Measurements from ENCODE around the gene HNF4A. TPM values are rescaled to one million over a fixed set of nuclear protein-coding genes. Genes with fewer than 3 reads are reported as not detected.

The HNF4A gene
- total and polyA plus RNA-seq, 2 of the 13 experiments (the other 11 are each of a cell fraction or from before 2014, with no cell fraction given) = 80.9 to 169 TPM

GRCh38 chr20:44475694-44476560 lies 120.4 kb downstream of the HNF4A start, which contains the start of gene TTPAL (continued):
- 0 out of 2 replicates have a peak, but pooled peaks have one; percentile 45 for TF ChIP-seq HIC2 (CRISPR knock-in tag; IDR thresholded peaks at IDR 0.05; ENCODE audit: low read depth)
- peak; percentile 89 for TF ChIP-seq ZBTB46 (CRISPR knock-in tag; IDR thresholded peaks at IDR 0.05; ENCODE audit: borderline replicate concordance)
- peak; percentile 77; the same call in 1 of the 2 replicates for TF ChIP-seq HOXA9 (CRISPR knock-in tag; IDR thresholded peaks at IDR 0.05; ENCODE audit: borderline replicate concordance)
- peak; percentile 79; the same call in 1 of the 2 replicates for TF ChIP-seq NFE2L1 (CRISPR knock-in tag; IDR thresholded peaks at IDR 0.05; ENCODE audit: borderline replicate concordance)
- no peak for TF ChIP-seq PAF1 (CRISPR knock-in tag; IDR thresholded peaks at IDR 0.05)
- peak; percentile 94 for TF ChIP-seq NFKB2 (CRISPR knock-in tag; IDR thresholded peaks at IDR 0.05; ENCODE audit: borderline replicate concordance)
- TF ChIP-seq ZNF609 (CRISPR knock-in tag; IDR thresholded peaks at IDR 0.05; ENCODE audit: borderline replicate concordance) = peak; percentile 82
- no peak for TF ChIP-seq RFX3 (CRISPR knock-in tag; IDR thresholded peaks at IDR 0.05)
- TF ChIP-seq PHB2 (IDR thresholded peaks at IDR 0.05; ENCODE audit: partially characterized antibody) = no peak
- TF ChIP-seq ONECUT2 (CRISPR knock-in tag; IDR thresholded peaks at IDR 0.05) = no peak; the same call in 1 of the 2 replicates
- peak; percentile 81; the same call in 1 of the 2 replicates for TF ChIP-seq FIP1L1 (IDR thresholded peaks at IDR 0.05; ENCODE audit: borderline replicate concordance, insufficient read depth, low read depth, low read length)
- TF ChIP-seq ZNF510 (CRISPR knock-in tag; IDR thresholded peaks at IDR 0.05; ENCODE audit: low read depth) = peak; percentile 96
- TF ChIP-seq CREB1 (IDR thresholded peaks at IDR 0.05) = peak; percentile 93
- peak; percentile 91 for TF ChIP-seq CREB1 (CRISPR knock-in tag; IDR thresholded peaks at IDR 0.05)
- peak; percentile 82; the same call in 1 of the 2 replicates for TF ChIP-seq HDAC2 (CRISPR knock-in tag; IDR thresholded peaks at IDR 0.05)
- no peak for TF ChIP-seq ZNF460 (CRISPR knock-in tag; IDR thresholded peaks at IDR 0.05; ENCODE audit: borderline replicate concordance)
- peak; percentile 76 for TF ChIP-seq ZBTB2 (CRISPR knock-in tag; IDR thresholded peaks at IDR 0.05; ENCODE audit: low read depth)
- TF ChIP-seq ATAD3A (CRISPR knock-in tag; IDR thresholded peaks at IDR 0.05) = peak; percentile 85; the same call in 1 of the 2 replicates
- no peak for TF ChIP-seq ATM (IDR thresholded peaks at IDR 0.05; ENCODE audit: borderline replicate concordance)
